Measurements from ENCODE around the gene VWA5B2.

The VWA5B2 gene

DNA sequence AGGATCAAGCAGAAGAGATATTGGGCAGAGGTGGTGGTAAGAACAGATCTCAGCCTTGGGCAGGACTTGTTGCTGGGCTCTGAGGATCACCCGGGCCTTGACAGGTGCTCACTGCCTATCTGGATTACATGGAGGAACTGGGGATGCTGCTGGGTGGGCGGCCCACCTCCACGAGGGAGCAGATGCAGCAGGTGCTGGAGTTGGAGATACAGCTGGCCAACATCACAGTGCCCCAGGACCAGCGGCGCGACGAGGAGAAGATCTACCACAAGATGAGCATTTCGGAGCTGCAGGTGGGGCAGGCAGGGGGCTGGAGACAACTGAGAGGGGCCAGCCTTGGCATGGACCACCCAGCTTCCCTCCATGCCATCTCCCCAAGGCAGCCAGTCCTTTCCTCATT lies 54.3 kb downstream of the VWA5B2 start:
- Histone ChIP-seq H3K9me3 (ENCODE audit: low read length) (no peaks in the 10 kb centered on the region), H3K27me3 (ENCODE audit: insufficient read depth, low read length) (peaks cover 20% of the 10 kb centered on the region), H3K4me3 (ENCODE audit: low read length) (no peak overlapping the region), H3K4me1 (ENCODE audit: insufficient read depth, low read length) (peaks cover 2% of the 10 kb centered on the region), H3K36me3 (ENCODE audit: insufficient read depth, low read length) (no peaks in the 10 kb centered on the region), H2AFZ (ENCODE audit: low read depth, low read length) (no peak overlapping the region)

DNA sequence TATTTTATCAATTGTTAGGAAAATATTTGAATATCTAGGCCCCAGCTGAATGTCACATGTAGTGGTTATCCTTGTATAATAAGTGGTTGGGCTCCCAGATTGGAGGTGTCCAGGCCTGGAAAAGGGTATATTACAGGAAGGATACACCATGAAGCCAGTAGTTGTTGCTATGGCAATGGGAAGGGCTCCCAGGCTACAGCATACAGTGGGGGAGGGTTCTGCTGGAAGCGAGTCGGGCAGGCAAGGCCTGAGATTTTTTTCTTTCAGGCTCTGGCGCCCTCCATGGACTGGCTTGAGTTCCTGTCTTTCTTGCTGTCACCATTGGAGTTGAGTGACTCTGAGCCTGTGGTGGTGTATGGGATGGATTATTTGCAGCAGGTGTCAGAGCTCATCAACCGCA lies 55.3 kb downstream of the VWA5B2 start:
- Histone ChIP-seq H3K9me3 (ENCODE audit: low read length) (no peaks in the 10 kb centered on the region), H3K4me3 (ENCODE audit: low read length) (no peak overlapping the region), H3K27me3 (ENCODE audit: insufficient read depth, low read length) (peaks cover 16% of the 10 kb centered on the region), H2AFZ (ENCODE audit: low read depth, low read length) (no peak overlapping the region), H3K36me3 (ENCODE audit: insufficient read depth, low read length) (no peaks in the 10 kb centered on the region), H3K4me1 (ENCODE audit: insufficient read depth, low read length) (peaks cover 2% of the 10 kb centered on the region)

DNA sequence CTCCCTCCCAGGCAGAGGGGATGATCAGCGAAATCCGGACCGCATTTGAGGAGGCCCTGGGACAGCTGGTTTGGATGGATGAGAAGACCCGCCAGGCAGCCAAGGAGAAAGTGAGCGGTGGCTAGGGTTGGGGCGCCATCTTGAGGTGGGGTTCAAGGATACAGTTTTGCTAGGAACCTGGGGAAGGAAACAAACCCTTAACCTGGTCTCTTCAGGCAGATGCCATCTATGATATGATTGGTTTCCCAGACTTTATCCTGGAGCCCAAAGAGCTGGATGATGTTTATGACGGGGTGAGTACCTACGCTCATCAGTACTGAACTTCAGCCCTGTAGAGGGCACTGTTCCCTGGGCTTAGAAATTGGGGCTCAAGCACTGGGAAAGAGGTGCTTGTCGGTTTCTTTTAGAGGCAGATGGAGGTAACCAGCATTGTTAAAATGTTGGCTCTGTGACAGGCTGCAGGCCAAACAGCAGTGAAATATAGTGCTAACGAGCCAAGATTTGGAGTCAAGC lies 60.1 kb downstream of the VWA5B2 start:
- Histone ChIP-seq H3K4me3 (ENCODE audit: low read length) (no peak overlapping the region), H3K27me3 (ENCODE audit: insufficient read depth, low read length) (peaks cover 28% of the 10 kb centered on the region), H3K4me1 (ENCODE audit: insufficient read depth, low read length) (peaks cover 2% of the 10 kb centered on the region), H3K9me3 (ENCODE audit: low read length) (no peaks in the 10 kb centered on the region), H2AFZ (ENCODE audit: low read depth, low read length) (no peak overlapping the region), H3K36me3 (ENCODE audit: insufficient read depth, low read length) (no peaks in the 10 kb centered on the region)

DNA sequence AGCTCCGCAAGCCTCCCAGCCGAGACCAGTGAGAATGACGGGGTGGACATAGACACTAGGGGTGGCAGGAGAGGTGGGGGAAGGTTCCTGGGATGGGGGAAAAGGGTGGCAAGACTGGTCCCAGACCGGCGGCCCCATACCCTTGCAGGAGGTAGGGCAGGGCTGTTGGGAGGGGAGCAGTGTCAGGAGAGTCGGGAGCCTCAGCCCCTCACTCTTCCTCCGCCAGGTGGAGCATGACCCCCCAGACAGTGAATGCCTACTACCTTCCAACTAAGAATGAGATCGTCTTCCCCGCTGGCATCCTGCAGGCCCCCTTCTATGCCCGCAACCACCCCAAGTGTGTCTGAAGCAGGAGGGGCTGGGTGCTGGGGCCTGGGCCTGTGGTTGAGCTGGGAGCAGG lies 60.9 kb downstream of the VWA5B2 start:
- Histone ChIP-seq H3K27me3 (ENCODE audit: insufficient read depth, low read length) (peaks cover 34% of the 10 kb centered on the region), H3K4me3 (ENCODE audit: low read length) (no peak overlapping the region), H3K9me3 (ENCODE audit: low read length) (no peaks in the 10 kb centered on the region), H3K4me1 (ENCODE audit: insufficient read depth, low read length) (no peaks in the 10 kb centered on the region), H3K36me3 (ENCODE audit: insufficient read depth, low read length) (no peaks in the 10 kb centered on the region), H2AFZ (ENCODE audit: low read depth, low read length) (no peak overlapping the region)

DNA sequence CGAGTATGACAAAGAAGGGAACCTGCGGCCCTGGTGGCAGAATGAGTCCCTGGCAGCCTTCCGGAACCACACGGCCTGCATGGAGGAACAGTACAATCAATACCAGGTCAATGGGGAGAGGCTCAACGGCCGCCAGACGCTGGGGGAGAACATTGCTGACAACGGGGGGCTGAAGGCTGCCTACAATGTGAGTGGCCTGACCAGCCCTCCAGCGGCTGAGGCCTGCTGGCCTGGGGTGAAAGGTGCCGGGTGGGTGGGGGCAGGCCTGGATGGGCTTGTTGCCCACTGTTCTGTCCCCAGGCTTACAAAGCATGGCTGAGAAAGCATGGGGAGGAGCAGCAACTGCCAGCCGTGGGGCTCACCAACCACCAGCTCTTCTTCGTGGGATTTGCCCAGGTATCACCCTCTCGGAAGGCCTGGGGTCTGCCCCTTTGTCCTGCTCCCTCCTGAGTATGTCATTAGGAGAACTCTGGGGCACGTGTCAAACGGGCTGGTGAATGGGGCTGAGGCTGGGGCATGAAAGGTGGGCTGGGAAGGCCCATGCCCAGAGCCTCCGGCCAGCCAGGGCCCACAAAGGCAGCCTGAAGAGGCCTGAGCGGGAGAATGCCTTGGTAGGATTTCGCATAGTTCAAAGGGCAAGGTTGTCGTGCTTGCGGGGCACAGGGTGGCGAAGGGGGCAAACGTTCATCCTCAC lies 61.8 kb downstream of the VWA5B2 start:
- H3K4me3 ChIP-seq (ENCODE audit: low read length), result no peak overlapping the region
- H3K4me1 ChIP-seq (ENCODE audit: insufficient read depth, low read length), result no peaks in the 10 kb centered on the region
- peaks cover 34% of the 10 kb centered on the region for H3K27me3 ChIP-seq (ENCODE audit: insufficient read depth, low read length)
- no peak overlapping the region for H2AFZ ChIP-seq (ENCODE audit: low read depth, low read length)
- H3K9me3 ChIP-seq (ENCODE audit: low read length), result no peaks in the 10 kb centered on the region
- no peaks in the 10 kb centered on the region for H3K36me3 ChIP-seq (ENCODE audit: insufficient read depth, low read length)
